T-helper 1 cell treated with Interleukin-12 subunit alpha and Interleukin-12 subunit beta and Interleukin-4 antibody, amounts not matched to agents 30 μg/mL and 1 μg/mL, for 36 hours (primary cell): ENCODE measurements around the gene TRIM26.
A peak's percentile ranks its signal among the peaks of the same experiment; 100 is the strongest.
"Not testable (repeated sequence)": the region's sequence is repeated elsewhere in the genome, so short reads cannot be mapped to it uniquely, and the experiment has no call there.

Source experiments
- H3K27ac Mint-ChIP-seq: one replicate; pipeline ENCODE4 v1.8.0; 2021; ENCODE audit warnings: mild to moderate bottlenecking, mixed read lengths
- H3K27me3 Mint-ChIP-seq: one replicate; pipeline ENCODE4 v1.8.0; 2021; ENCODE audit warnings: low read depth, mixed read lengths
- H3K36me3 Mint-ChIP-seq: one replicate; pipeline ENCODE4 v1.8.0; 2021; ENCODE audit warnings: low read depth, mixed read lengths
- H3K4me1 Mint-ChIP-seq: one replicate; pipeline ENCODE4 v1.8.0; 2021; ENCODE audit warnings: low read depth, mixed read lengths
- H3K4me3 Mint-ChIP-seq: one replicate; pipeline ENCODE4 v1.8.0; 2021; ENCODE audit warnings: mild to moderate bottlenecking, moderate library complexity, mixed read lengths
- H3K9me3 Mint-ChIP-seq: one replicate; pipeline ENCODE4 v1.8.0; 2021; ENCODE audit warnings: mixed read lengths

TRIM26 gene

DNA sequence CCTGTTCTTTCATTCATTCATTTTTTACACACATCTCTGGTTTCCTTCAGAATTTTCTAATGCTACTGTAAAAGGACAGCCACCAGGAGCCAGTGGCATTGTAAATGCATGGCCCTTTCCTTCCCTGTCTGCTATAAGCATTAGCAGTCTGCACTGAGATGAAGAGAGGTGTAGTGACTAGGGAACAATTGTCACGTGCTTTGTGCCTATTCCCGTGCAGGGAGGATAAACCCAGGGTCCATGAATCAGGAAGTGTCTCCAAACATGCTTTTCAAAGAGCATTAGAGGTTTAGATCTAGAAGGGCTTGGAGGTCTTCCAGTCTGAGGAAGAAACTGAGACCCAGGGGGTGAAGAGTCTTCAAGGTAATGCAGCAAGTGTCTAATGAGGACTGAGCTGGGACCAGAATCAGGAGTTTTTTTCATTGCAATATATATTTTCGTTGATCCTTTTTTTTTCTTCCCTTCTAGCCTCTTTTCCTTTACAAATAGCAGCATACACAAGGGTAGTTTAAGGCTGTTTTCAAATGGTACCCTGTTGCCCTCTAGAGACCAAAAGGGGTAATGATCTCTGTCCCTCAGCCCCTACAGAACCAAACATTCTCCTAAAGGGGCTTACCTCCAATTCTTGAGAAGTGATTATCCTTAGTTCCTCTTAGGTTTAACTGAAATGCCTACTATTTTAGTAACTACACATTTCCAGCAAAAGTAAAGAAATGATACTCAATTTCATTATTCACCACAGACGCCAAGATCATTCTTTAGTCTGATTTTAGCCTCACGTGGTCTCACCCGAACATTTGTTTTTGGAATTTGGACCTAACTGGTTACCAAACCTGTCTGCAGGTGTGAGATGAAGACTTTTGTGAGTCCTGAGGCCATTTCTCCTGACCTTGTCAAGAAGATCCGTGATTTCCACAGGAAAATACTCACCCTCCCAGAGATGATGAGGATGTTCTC, 43.3 kb downstream of the TRIM26 start:
- H3K27ac Mint-ChIP-seq: no peak overlapping the region
- peaks cover 31% of the 10 kb centered on the region for H3K4me1 Mint-ChIP-seq
- peaks cover 1% of the 10 kb centered on the region for H3K36me3 Mint-ChIP-seq
- no peak overlapping the region for H3K4me3 Mint-ChIP-seq
- H3K27me3 Mint-ChIP-seq: peaks cover 34% of the 10 kb centered on the region
- no peaks in the 10 kb centered on the region for H3K9me3 Mint-ChIP-seq

DNA sequence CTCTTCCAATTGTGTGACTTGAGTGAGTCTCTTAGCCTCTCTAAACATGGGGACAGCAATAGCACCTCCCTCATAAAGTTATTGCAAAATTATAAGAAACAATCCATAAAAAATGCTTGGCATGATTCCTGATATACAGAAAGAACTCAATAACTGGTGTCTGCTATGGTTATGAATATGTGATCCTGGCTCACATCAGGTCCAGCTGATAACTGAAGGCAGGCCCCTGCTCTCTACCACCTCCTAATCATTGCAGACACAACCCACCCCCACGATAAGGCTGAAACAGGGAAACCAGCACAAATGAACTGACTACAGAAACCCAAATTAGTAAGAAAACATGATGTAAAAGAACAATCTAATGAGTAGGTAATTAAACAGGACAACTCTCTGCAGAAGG, 44.5 kb downstream of the TRIM26 start:
- Mint-ChIP-seq H3K4me3 (no peak overlapping the region), H3K36me3 (peaks cover 1% of the 10 kb centered on the region), H3K4me1 (peaks cover 36% of the 10 kb centered on the region), H3K9me3 (no peaks in the 10 kb centered on the region), H3K27me3 (peaks cover 29% of the 10 kb centered on the region), H3K27ac (no peak overlapping the region)

DNA sequence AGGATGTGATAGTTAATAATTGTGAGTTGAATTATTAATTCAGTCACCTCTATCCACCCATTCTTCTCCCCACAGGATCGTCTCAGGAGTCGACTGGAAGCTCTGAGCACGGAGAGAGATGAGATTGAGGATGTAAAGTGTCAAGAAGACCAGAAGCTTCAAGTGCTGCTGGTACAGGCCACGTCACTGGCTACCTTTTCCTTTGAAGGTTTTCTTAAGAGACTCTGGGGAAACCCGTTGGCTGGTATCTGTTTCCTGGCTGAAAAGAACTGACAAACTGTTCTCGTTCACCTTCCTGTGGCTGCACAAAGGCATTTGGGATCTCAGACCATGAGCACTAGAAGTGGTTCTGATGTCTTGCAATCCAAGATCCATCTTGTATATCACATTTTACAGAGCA, 46.1 kb downstream of the TRIM26 start:
- no peaks in the 10 kb centered on the region for H3K9me3 Mint-ChIP-seq
- peak overlapping the region; percentile 21 for H3K4me3 Mint-ChIP-seq
- peaks cover 48% of the 10 kb centered on the region for H3K4me1 Mint-ChIP-seq
- peak overlapping the region; percentile 57 for H3K27ac Mint-ChIP-seq
- peaks cover 18% of the 10 kb centered on the region for H3K27me3 Mint-ChIP-seq
- H3K36me3 Mint-ChIP-seq: peaks cover 1% of the 10 kb centered on the region

DNA sequence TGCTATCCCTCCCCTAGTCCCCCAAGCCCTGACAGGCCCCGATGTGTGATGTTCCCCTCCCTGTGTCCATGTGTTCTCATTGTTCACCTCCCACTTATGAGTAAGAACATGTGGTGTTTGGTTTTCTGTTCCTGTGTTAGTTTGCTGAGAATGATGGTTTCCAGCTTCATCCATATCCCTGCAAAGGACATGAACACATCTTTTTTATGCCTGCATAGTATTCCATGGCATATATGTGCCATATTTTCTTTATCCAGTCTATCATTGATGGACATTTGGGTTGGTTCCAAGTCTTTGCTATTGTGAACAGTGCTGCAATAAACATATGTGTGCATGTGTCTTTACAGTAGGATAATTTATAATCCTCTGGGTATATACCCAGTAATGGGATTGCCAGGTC, 48.0 kb downstream of the TRIM26 start:
- H3K4me3 Mint-ChIP-seq, H3K36me3 Mint-ChIP-seq, H3K27me3 Mint-ChIP-seq, H3K9me3 Mint-ChIP-seq, H3K27ac Mint-ChIP-seq: not testable (repeated sequence)
- H3K4me1 Mint-ChIP-seq: peaks cover 46% of the 10 kb centered on the region

GRCh38 chr6:30164714-30165113, 48.5 kb downstream of the TRIM26 start:
- peaks cover 42% of the 10 kb centered on the region for H3K4me1 Mint-ChIP-seq
- H3K9me3 Mint-ChIP-seq: no peaks in the 10 kb centered on the region

DNA sequence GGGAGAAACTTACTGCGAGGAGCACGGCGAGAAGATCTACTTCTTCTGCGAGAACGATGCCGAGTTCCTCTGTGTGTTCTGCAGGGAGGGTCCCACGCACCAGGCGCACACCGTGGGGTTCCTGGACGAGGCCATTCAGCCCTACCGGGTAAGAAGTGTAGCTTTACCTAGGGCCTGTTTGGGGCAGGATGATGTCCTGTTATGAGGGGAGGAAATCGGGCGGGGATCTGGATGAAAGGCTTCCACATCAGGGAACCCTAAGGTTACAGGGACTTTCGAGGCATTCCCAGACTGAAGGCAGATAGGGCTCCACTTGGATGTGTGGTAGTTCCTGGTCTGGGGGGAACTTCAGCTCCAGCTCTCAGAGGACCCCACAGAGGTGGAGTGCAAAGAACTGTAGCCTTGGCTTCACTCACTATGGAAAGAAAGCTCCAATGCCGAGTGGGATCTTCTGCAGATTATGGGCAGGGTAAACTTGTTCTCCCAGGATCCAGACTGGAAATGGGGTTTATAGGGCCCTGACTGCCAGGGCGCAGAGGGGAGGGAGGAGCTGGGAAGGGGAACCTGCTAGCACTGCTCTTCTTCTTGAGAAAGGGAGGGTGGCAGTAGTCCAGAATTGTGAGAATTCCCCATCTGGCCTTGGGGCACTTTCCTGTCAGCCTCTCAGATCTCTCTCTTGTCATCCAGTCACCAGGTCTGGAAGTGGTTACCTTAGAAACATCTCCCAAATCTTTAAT, 49.1 kb downstream of the TRIM26 start:
- H3K4me1 Mint-ChIP-seq: peaks cover 43% of the 10 kb centered on the region
- peak overlapping the region; percentile 34 for H3K27ac Mint-ChIP-seq
- no peaks in the 10 kb centered on the region for H3K9me3 Mint-ChIP-seq
- H3K27me3 Mint-ChIP-seq: no peaks in the 10 kb centered on the region
- H3K4me3 Mint-ChIP-seq: no peak overlapping the region
- no peaks in the 10 kb centered on the region for H3K36me3 Mint-ChIP-seq

More at GRCh38 chr6:30164714-30165113, 48.5 kb downstream of the TRIM26 start:
- H3K27ac Mint-ChIP-seq: peak overlapping the region; percentile 13
- H3K4me3 Mint-ChIP-seq: no peak overlapping the region
- no peaks in the 10 kb centered on the region for H3K36me3 Mint-ChIP-seq
- no peaks in the 10 kb centered on the region for H3K27me3 Mint-ChIP-seq

GRCh38 chr6:30163090-30163917, 49.9 kb downstream of the TRIM26 start, which contains the start of gene TRIM15:
TSS of gene TRIM15 (plus strand) at chr6:30163546. CDS start at chr6:30163685, 139 bp downstream.
- Mint-ChIP-seq H3K9me3 (no peaks in the 10 kb centered on the region), H3K4me3 (peak within 1 kb of the TSS; percentile 49), H3K27ac (peak within 1 kb of the TSS; percentile 38), H3K36me3 (no peaks in the 10 kb centered on the region), H3K4me1 (peaks cover 46% of the 10 kb centered on the region), H3K27me3 (no peaks in the 10 kb centered on the region)

DNA sequence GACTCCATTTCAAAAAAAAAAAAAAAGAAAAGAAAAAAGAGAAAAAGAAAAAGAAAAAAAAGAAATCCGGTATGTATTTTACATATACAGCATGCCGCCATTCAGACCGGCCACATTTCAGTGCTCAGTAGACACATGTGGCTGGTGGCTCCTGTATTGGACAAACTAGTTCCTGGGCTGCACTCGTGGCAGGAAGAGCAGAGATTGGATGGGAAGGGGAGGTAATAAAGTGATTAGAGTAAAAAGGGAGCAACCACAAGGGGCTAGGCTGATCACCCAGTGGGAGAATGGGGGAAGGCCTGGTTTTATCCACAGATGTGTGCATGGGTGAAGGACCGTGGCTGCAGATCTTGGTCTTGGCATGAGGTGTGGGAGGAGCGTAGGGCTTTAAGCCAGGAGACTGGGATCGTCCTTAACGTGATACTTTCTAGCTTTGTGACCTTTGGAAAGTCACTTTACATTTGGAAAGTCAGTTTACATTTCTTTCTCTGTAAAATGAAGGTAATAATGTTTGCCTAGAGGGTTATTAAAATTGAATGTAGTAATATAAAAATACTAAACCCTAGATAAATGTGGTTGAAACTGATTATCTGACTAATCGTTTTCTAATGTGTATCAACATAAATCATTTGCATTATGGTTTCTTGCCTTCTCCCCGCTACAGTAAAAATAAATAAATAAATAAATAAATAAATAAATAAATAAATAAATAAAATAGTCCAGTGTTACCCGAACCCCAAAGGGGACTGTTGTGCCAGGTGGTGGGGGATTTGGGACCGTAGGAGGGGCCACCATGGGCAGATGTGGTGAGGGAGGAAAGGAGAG, 50.7 kb downstream of the TRIM26 start:
- Mint-ChIP-seq H3K4me1 (peaks cover 46% of the 10 kb centered on the region), H3K27me3 (no peaks in the 10 kb centered on the region), H3K36me3 (no peaks in the 10 kb centered on the region), H3K27ac (peak overlapping the region; percentile 38), H3K4me3 (peak overlapping the region; percentile 48), H3K9me3 (no peaks in the 10 kb centered on the region)

DNA sequence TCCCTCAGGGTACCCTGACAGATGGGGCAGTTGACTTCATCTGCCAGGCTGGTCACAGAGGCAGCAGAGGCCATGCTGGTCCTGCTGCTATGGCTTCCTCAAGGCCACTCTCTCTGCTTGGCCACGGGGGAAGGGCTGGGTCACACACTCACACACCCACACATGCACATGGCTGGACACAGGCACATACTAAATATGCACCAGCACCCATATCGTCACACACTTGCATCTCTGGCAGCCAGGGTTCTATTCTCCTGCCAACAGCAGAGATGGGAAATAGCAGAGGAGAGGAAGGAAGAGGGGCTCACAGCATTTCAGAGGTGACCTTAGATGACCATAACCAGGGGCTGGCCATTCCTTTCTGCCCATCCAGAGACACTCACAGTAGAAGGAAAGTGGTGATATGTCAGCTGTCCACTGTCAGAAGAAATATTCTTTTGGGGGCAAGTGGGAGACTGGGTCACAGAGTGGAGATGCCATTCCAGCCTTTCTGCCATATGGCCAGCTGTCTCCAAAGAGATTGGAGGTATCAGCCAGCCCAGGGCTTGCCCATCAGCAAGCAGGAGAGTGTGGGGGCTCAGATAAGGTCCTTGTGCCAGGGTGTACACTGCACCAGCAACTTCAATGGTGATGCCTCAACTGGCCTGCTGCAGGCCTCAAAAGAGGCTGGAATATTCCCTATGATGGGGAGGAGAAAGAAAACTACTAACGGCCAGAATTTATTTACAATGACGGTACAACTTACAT, 52.2 kb downstream of the TRIM26 start, which contains the start of gene TRIM10:
Gene TRIM10, minus strand, starts transcription at position 427 of the 747 bp plus-strand sequence. Its CDS starts 353 bp downstream, at position 74.
- Mint-ChIP-seq H3K9me3 (no peaks in the 10 kb centered on the region), H3K27ac (peak within 1 kb of the TSS; percentile 22), H3K27me3 (no peaks in the 10 kb centered on the region), H3K4me3 (no peak within 1 kb of the TSS), H3K36me3 (no peaks in the 10 kb centered on the region), H3K4me1 (peaks cover 41% of the 10 kb centered on the region)

- H3K27me3 Mint-ChIP-seq: no peaks in the 10 kb centered on the region
- H3K4me3 Mint-ChIP-seq: no peak overlapping the region
- no peaks in the 10 kb centered on the region for H3K9me3 Mint-ChIP-seq
- peaks cover 38% of the 10 kb centered on the region for H3K4me1 Mint-ChIP-seq
- no peaks in the 10 kb centered on the region for H3K36me3 Mint-ChIP-seq
- H3K27ac Mint-ChIP-seq: no peak overlapping the region
Observed at GRCh38 chr6:30160008-30160784, 53.0 kb downstream of the TRIM26 start.

DNA sequence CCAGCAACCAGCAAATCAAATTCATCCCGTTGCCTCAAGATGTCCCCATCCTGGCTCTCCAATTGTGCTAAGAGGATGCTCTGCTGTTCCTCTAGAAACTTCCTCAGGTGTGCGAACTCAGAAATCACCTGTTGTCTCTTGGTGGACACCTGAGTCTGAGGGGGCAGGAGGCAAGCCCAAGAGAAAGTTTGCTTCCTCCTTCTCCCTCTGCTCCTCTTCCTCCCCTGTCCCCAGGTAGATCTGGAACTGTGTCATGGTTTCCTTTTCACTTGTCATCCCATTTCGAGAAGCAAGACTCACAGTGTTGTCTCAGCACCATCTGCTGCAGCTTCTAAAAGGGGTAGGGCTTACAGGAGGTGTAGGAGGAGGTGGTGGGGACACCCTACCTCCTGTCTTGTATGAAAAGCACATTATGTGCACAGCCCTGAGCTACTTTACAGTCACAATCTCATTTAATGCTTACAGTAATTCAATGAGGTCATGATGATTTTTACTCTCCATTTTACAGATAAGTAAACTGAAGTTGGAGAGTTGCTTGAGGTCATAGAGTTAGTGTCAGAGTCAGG, 54.6 kb downstream of the TRIM26 start:
- Mint-ChIP-seq H3K4me1 (peaks cover 32% of the 10 kb centered on the region), H3K27ac (peak overlapping the region; percentile 23)

DNA sequence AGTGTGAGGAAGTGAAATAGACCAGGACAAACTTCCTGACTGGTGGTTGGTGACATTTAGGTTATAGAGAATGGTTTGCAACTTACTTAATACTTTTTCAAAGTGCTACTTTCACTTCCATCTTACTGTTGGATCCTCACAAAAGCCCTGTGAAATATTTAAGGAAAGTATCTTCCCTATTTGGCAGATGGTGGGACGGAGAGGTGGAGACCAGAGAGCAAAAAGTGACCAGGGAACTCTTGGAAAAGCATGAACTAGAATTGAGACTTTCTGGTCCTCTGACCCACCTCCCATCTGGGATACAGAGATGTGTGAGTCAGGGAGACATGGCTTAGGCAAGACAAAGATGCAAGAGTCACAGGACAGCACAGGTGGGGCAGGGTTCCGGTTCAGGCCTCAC, 55.2 kb downstream of the TRIM26 start:
- Mint-ChIP-seq H3K27ac (no peak overlapping the region), H3K36me3 (no peaks in the 10 kb centered on the region), H3K4me1 (peaks cover 30% of the 10 kb centered on the region), H3K4me3 (no peak overlapping the region), H3K9me3 (no peaks in the 10 kb centered on the region), H3K27me3 (no peaks in the 10 kb centered on the region)

More for the DNA sequence above, 54.6 kb downstream of the TRIM26 start:
- no peaks in the 10 kb centered on the region for H3K9me3 Mint-ChIP-seq
- no peaks in the 10 kb centered on the region for H3K36me3 Mint-ChIP-seq
- no peak overlapping the region for H3K4me3 Mint-ChIP-seq
- H3K27me3 Mint-ChIP-seq: no peaks in the 10 kb centered on the region
